ENCODE results near the gene CMTM2.
"Not testable (repeated sequence)": the region's sequence is repeated elsewhere in the genome, so short reads cannot be mapped to it uniquely, and the experiment has no call there.

CMTM2 gene

GRCh38 chr16:66587881-66588600, 8.8 kb downstream of the CMTM2 start:
- DNase-seq: no peak

DNA sequence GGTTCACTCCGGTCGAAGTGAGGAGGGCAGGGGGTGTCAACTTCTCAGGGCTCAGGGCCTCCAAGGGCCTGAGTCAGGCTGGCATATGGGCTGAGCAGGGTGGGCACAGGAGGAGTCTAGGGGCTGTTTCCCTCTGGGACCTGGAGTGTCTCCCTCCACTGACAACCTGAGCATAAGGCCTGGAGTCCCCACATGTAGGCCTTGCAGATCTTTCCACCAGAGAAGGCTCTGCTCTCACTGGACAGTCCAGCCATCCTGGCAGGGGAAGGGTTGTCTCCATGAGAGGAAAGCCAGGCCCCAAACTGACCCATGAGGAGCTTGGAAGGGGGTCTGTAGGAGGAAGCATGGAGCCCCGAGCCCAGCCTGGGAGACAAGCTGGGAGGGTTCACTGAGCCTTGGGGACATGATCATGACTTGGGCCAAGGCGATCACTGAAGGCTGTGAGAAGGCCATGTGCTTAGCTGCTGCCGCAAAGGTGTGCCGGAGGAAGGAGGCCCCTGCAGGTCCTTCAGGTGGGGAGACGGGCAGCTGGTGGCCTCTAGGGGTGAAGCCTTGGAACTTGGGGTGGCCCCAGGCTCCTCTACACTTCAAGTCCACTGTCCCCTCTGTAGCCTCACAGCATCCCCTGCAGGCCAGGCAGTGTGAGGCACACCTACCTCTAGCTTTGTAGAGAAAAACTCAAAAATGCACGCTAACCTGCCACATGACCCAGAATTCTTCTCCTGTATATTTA, 9.9 kb downstream of the CMTM2 start:
- DNase-seq: no peak

DNA sequence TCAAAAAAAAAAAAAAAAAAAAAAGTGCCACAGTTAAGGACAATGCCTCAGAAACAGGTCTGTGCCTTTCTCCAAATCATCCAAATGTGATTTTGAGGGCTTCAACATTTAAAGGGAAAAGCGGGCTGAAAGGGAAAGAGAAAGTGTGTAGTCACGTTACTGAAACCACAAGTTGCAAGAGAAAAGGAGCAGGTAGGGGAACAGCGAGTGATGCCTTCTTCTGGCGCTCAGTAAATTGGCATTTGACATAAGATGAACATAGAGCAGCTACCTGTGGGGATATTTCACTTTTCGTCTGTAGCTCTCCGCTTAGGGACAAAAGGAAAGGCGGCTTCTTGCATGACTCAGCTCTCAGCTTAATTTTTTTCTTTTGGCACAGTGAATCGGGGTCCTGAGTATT, 11.1 kb downstream of the CMTM2 start:
- DNase-seq: no peak

DNA sequence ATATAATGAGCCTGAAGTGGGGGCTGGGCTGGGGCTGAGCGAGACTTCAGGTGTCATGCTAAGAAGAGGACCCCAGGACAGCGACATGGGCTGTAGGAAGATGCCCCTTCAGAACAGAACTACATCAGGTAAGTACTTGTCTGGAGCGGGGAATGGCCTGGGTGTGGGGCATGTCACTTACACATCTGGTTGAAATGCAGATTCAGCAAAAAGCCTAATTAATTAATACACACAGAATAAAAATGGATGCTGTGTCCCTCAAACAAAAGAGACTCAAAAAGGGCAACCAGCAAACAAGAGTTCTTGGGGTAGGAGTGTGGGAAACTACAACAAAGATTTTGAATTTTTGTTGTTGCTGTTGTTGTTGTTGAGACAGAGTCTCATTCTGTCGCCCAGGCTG, 11.8 kb downstream of the CMTM2 start:
- no peak for DNase-seq

DNA sequence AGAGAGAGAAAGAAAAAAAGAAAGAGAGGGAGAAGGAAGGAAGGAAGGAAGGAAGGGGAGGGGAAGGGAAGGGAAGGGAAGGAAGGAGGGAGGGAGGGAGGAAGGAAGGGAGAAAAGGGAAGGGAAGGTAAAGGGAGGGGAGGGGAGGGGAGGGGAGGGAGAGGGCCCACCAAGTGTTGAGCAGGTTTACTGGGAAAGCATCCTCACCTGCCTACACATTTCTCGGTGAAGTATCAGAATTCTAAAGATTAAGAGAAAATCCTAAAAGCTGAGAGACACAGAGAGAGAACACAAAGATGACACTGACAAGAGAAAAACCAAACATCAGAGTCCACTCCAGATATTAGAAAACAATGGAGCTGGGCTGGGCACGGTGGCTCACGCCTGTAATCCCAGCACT, 13.0 kb downstream of the CMTM2 start:
- DNase-seq: no peak

DNA sequence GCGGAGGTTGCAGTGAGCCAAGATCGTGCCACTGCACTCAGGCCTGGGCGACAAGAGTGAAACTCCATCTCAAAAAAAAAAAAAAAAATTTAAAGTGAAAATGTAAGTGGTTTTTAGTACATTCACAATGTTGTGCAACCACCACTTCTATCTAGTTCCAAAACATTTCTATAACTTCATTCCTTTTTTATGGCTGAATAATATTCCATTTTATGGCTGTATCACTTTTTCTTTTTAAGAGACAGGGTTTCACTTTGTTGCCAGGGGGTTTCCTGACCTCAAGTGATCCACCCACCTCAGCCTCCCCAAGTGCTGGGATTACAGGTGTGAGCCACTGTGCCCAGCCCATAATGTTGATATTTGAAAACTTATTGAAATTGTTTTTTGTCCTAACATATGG, 13.6 kb downstream of the CMTM2 start:
- no peak for DNase-seq

GRCh38 chr16:66594739-66595138, 15.5 kb downstream of the CMTM2 start:
- no peak for DNase-seq

GRCh38 chr16:66596559-66596958, 17.3 kb downstream of the CMTM2 start:
- DNase-seq: not testable (repeated sequence)

DNA sequence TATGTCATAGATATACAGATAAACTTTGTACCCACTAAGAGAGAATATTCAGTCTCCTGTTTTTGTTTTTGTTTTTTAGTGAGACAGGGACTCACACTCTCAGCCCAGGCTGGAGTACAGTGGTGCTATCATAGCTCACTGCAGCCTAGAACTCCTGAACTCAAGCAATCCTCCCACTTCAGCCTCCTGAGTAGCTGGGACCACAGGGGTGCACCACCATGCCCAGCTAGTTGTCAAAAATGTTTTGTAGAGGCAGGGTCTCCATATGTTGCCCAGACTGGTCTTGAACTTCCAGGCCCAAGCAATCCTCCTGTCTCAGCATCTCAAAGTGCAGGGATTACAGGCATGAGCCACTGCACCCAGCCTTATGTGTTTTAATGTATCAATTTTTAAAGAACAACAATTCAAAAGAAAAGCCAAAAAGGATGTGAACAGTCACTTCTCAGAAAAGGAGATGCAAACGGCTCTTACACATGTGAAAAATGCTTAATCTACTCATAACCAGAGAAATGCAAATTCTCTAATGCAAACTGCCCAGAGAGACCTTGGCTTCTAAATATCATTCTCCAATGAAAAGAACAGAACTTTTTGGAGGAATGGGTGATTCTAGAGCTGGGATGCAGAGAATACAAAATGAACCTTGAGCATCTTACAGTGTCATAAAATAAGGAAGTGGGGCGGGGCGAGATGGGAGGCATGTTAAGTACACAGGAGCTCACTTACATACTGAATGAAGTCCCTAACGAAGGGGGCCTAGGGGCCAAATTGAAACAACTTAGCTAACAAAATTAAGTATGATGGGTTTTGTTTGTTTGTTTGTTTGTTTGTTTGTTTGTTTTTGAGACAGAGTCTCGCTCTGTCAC, 18.0 kb downstream of the CMTM2 start:
- DNase-seq: no peak

DNA sequence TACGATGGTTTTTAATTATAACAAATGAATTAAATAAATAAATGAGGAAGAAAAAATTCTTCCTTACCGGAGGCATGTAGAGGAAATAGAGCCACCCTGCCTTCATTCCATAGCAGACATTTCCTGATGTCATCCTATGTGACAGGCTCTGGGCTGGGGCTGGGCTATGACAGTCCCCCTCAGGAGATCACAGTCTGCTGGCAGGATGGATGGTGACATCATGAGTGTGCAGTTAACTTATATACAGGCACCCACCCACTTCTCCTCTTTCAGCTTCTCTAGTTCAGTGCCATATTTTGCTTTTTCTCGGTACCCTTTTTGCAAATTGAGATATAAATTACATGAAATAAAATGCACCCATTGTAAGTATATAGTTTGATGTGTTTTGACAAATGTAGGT, 18.8 kb downstream of the CMTM2 start:
- no peak for DNase-seq

DNA sequence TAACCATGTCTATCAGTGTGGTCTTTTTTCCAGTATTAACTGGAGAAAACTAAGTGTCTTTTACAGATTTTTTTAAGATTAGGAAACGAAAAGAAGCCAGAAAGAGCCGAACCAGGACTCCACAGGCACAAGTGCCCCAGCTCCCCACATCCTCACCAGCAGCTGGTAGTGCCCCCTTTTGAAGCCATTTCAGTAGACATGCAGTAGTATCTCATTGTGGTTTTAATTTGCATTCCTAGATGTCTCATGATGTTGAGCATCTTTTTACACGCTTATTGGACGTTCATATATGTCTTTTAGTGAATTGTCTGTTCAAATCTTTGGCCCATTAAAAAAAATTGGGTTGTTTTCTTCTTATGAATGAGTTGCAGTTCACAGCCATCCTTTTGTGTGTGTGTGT, 20.5 kb downstream of the CMTM2 start:
- DNase-seq: no peak

DNA sequence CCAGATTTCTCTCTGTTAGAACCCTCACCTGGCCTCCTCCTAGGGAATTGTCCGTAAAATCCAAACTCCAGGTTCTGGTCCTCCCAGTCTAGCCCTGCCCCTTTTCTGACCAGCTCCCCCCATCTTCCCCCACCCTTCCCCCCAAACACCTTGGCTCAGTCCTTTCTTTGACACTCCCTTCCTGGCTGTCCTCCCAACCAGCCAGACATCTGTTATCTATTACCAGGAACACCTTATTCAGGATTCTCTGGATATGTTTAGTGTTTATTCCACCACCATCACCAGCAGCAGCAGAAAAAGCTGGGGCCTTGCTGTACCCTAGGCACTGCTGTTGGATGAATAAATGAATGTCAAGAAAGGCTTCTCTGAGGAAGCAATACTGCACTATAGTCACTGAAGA, 21.2 kb downstream of the CMTM2 start:
- no peak for DNase-seq

DNA sequence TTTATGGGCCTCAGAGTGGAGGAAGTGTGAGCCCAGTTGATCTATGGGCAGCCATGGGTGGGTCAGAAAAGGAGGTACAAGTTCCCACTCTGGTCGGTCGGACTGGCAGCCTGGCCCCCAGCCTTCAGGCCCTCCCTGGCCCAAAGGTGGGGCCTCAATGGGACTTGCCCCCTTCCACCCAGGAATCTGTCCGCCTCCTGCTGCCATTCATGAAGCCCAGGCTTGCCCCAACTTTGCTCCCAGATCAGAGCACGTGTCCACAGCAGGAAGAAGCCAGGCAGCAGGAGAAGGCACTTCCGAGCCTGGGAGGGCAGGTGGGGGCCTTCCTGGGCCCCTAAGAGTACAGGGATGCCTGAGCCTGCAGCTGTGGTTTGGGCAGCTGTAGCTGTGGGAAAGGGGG, 22.2 kb downstream of the CMTM2 start:
- DNase-seq: no peak

- no peak for DNase-seq
Measured at GRCh38 chr16:66603537-66604375, 24.5 kb downstream of the CMTM2 start.

GRCh38 chr16:66604376-66605176, 25.3 kb downstream of the CMTM2 start, which contains the start of gene CMTM3:
Gene CMTM3, plus strand, starts transcription at chr16:66604704. Its CDS starts 102 bp downstream, at chr16:66604806.
- DNase-seq: no peak

DNA sequence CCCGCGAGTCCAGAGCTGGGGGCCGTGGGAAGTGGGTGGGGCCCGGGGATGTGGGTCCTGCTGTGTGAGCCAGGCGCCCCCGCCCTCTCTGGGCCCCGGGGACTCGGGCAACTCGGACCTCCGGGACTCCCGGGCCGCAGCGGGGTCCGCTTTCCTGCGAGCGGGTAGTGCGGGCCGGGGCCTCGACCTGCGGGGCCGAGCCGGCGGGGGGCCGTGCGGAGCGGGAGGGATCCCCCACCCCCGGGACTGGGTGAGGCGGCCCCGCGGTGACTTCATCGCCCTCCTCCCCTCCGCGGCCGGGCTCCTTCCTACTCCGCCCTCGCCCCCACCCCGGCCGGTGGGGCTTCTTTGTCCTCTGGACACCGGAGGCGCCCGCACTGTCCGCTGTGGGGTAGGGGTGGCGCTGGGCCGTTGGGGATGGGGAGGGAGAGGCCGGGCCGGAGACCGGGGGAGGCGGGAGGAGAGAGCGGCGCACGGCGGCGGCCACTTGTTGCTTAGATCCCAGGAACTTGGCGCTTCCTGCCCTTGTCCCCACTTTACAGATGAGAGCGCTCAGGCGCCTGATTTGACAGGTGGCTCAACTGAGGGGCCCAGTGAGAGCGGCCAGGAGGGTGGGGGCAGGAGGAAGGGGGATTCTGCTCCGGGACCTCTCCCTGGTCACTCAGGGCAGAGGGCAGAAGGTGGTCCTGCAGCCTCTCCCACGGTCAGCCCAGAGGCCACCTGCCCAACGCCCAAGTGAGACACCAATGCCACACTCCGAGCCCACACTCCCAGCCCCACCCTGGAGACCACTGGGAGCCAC, 26.1 kb downstream of the CMTM2 start:
- DNase-seq: no peak

DNA sequence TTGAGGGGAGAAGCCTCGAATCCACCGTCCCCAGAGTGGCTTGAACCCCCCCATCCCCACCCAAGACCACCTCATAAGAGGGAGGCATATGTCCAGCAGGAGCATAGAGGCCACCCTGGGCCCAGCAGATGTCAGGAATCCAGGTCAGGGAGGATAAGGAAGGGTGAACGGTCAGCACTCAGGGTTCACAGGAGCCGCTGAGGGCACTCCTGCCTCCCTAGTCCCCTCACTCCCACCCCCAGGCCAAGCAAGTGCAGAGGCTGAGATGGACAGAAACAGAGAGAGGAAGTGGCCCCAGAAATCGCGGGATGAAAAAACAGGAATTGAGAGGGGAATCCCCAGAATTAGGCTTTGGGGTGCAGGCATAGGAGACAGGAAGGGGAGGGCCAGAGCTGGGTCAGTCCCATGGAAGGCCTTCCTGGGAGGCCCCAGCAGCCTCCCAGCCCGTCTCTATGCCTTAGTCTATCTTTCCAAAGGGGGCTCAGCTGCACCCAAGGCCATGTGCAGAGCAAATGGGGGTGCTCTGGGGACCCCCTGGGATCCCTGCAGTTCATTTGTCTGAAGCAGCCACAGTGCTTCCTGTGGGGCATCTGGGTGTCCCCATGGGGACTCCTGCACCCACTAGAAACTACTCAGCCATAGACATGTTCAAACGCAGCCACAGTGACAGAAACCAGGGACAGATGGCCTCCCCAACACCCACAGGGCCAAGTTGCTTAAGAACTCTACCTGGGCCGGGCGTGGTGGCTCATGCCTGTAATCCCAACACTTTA, 26.9 kb downstream of the CMTM2 start:
- no peak for DNase-seq

DNA sequence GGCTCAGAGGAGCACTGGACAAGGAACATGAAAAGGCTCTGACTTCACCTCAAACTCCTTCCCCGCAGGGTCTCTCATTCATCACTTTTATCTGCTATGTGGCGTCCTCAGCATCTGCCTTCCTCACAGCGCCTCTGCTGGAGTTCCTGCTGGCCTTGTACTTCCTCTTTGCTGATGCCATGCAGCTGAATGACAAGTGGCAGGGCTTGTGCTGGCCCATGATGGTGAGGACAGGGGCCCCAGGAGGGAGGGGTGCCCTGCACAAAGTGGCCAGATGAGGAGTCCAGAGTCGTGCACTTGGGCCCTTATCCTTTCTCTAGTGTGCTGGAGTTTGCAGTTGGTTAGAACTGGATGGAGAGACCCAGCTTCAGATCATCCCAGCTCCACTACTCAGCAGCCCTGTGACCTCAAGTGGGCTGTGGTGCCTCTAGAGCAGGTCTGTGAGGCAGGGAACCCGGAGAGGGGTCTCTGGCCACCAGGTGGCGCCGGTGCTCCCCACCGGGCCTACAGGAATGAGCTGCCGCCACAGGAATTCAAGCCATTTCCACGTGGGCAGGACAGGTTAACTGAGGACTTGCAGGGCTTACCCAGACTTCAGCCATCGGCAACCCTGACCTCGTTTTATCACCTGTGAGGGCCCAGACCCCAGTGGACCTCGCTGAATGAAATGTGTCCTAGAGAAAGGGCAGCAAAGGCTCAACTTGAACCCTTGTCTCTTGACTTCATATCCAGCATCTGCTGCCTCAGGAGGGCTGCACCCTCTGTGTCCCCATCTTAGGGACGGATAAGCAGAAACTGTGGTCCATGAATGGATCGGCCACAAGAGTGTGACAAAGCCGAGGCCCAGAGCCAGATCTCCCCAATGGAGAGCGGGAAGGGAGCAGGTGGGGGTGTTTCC, 29.2 kb downstream of the CMTM2 start:
- DNase-seq: no peak

DNA sequence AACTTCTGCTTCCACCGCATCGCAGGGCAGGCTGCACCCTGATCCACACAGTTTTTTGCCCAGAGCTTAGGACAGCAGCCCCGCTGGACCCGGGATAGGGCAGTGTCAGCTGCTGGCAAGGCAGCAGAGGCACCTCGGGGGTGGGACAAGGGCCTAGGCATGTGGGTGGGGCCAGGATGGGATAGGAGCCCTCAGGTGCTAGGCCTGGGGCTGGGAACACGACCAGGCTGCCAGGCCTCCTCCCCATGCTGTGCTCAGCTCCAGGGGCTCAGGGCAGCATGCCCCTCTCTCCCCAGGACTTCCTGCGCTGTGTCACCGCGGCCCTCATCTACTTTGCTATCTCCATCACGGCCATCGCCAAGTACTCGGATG, 29.9 kb downstream of the CMTM2 start:
- no peak for DNase-seq
